ENCODE data around the gene TENM4.

TENM4 gene

GRCh38 chr11:78762105-78762504, 678.7 kb downstream of the TENM4 start:
- no peak for DNase-seq

GRCh38 chr11:78759071-78759470, 681.8 kb downstream of the TENM4 start:
- DNase-seq, result peak; percentile 59

- DNase-seq, result no peak
Observed at GRCh38 chr11:78753297-78753696, 687.5 kb downstream of the TENM4 start.

- DNase-seq, result no peak
Observed at GRCh38 chr11:78752494-78752893, 688.3 kb downstream of the TENM4 start.

GRCh38 chr11:78748918-78749690, 691.7 kb downstream of the TENM4 start:
- no peak for DNase-seq

GRCh38 chr11:78744949-78745348, 695.9 kb downstream of the TENM4 start:
- DNase-seq, result no peak

- no peak for DNase-seq
Observed at GRCh38 chr11:78744202-78744601, 696.6 kb downstream of the TENM4 start.

GRCh38 chr11:78742430-78742829, 698.4 kb downstream of the TENM4 start:
- peak; percentile 23 for DNase-seq

GRCh38 chr11:78741741-78742140, 699.1 kb downstream of the TENM4 start:
- DNase-seq, result no peak

GRCh38 chr11:78740199-78741071, 700.4 kb downstream of the TENM4 start:
- no peak for DNase-seq

- no peak for DNase-seq
Observed at GRCh38 chr11:78737891-78738290, 702.9 kb downstream of the TENM4 start.

- DNase-seq, result no peak
Observed at GRCh38 chr11:78737301-78737700, 703.5 kb downstream of the TENM4 start.

GRCh38 chr11:78735711-78736110, 705.1 kb downstream of the TENM4 start:
- no peak for DNase-seq

GRCh38 chr11:78733031-78733430, 707.8 kb downstream of the TENM4 start:
- DNase-seq, result no peak

- DNase-seq, result no peak
Observed at GRCh38 chr11:78732246-78732645, 708.6 kb downstream of the TENM4 start.

- no peak for DNase-seq
Observed at GRCh38 chr11:78731027-78731426, 709.8 kb downstream of the TENM4 start.

- no peak for DNase-seq
Observed at GRCh38 chr11:78730267-78730824, 710.5 kb downstream of the TENM4 start.

- no peak for DNase-seq
Observed at GRCh38 chr11:78727816-78728215, 713.0 kb downstream of the TENM4 start.

GRCh38 chr11:78725200-78725599, 715.6 kb downstream of the TENM4 start:
- DNase-seq, result no peak

- no peak for DNase-seq
Observed at GRCh38 chr11:78722786-78723185, 718.0 kb downstream of the TENM4 start.

- DNase-seq, result no peak
Observed at GRCh38 chr11:78720281-78720989, 720.4 kb downstream of the TENM4 start.

GRCh38 chr11:78717041-78717440, 723.8 kb downstream of the TENM4 start:
- DNase-seq, result no peak
